GM23248 (cell line): ENCODE data around the gene TMEM187.

Experiments
- EZH2 ChIP-seq: fragments of 200-600 bp; sonication (generic); IDR thresholded peaks from 2 replicates; pipeline ENCODE4 v1.6.1; 2018; ENCODE audit warnings: antibody characterized with exemption, mild to moderate bottlenecking; ENCODE audit not compliant: insufficient read depth, poor library complexity, severe bottlenecking
- EZH2phosphoT487 ChIP-seq: fragments of 200-600 bp; sonication (generic); IDR thresholded peaks from 2 replicates; pipeline ENCODE4 v1.6.1; 2018; ENCODE audit warnings: antibody characterized with exemption, moderate library complexity, mild to moderate bottlenecking, low read depth; ENCODE audit not compliant: insufficient read depth

DNA sequence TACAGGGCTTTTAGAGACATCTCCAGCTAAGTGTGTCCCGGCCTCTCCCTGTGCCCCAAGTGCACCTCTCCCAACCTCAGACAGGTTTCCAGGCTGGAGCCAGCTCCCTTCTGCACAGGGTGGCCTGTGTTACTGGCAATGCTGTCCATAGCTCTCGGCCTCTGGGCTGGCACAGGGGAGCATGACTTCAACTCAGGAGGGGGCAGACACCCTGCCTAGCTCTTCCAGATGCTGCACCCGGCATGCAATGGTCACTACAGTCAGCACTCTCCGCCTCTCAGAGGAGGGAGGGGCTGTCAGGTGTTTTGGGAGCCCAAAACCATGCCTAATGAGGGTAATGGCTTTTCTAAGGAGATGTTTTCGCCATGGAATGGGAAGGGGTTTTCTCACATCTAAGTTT, 49.6 kb downstream of the TMEM187 start:
- TF ChIP-seq EZH2 (no peak), EZH2phosphoT487 (no peak)
